Embryonic facial prominence (tissue), 1 donor: ENCODE measurements around the gene CHML.

ENCODE experiments used
- DNase-seq: peaks from one replicate; pipeline ENCODE4 v3.0.0-alpha.2; 2016; ENCODE audit errors: extremely low spot score

Gene CHML

GRCh38 chr1:241617426-241617825, 22.7 kb downstream of the CHML start:
- no peak for DNase-seq

- DNase-seq: no peak
These were observed 24.9 kb downstream of the CHML start for GRCh38 chr1:241615043-241615974.

- DNase-seq: no peak
These were observed 25.6 kb downstream of the CHML start for GRCh38 chr1:241614572-241614971.

DNA sequence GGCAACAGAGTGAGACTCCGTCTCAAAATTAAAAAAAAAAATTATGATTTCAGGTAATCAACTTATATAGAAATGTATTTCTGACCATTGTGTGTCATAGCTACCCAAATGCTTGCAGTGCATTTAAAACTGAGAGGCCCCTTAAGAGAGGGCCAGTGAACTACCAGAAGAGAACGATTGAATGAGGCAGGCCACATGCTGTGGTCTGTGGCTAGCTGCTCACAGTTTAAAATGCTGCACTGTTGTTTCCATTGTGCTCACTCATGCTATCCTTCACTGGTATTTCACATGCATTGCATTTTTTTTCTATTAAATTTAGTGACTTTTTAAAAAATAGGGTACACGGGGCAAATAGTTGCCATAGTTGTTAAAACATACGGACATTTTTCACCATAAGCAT, 26.0 kb downstream of the CHML start:
- DNase-seq: no peak

- no peak for DNase-seq
These were observed 27.4 kb downstream of the CHML start for GRCh38 chr1:241612533-241613477.

DNA sequence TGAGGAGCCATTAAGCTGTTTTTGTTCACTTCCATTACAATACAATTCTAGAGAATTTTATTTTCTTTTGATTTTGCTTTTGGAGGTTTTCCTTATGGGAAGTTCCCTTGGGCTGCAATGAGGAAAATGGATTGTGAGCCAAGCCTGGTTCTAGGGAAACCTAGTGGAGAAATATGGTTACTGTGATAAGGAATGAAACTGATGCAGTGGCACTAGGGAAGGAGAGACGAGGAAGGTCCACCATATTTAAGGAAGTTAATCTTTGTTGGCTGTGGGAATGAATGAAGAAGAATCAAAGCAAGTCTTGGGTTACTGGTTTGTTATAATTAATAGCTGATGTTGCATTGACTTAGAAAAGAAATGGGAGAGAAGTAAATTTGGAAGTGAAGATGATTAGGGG, 28.4 kb downstream of the CHML start:
- no peak for DNase-seq

DNA sequence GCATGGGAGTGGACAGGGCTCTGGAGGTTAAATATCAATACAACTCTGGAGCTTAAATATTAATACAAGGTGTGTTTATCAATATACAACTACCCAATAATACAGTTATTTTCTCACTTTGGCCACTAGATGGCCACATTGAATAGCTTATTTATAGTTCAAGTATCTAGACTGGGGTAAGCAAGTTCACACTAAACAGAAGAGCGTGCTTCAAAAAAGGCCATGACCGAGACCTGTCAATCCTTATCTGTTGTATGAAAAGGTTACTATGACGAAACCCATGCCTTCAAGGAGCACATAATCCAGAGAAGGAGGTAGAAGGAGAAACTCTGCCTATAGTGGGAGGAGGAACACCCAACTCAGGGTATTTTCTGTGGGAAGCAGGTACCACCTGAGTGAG, 29.1 kb downstream of the CHML start:
- peak; percentile 31 for DNase-seq

GRCh38 chr1:241610056-241610815, 29.9 kb downstream of the CHML start:
- DNase-seq: no peak

DNA sequence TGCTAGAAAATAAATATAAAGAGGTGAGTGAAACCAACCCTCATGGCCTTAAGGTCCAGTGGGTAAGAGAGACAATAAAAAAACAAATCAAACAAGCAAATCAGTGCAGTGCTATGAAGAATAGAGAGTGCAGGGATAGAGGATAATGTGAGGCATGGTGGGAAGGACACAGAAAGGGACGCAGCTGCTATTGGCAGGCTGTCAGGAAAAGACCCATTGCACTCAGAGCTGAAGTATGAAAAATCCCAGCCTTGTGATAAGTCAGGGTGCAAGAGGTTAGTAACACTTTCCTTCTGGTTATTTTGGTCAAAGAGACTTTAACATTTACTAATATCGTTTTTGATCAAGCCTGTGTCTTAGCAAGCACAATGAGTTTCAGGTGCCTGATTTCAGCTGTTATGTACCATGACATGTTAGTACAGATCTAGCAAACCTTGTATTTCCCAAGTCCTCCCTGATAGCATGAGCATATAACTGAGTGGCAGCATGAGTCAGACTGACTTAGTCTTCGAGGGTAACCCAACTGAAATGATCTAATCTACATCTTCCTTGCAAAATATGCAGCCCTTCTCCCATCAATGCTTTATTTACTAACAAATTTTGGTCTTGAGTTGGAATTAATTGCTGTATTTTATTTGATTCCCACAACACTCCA, 31.7 kb downstream of the CHML start:
- DNase-seq: no peak

DNA sequence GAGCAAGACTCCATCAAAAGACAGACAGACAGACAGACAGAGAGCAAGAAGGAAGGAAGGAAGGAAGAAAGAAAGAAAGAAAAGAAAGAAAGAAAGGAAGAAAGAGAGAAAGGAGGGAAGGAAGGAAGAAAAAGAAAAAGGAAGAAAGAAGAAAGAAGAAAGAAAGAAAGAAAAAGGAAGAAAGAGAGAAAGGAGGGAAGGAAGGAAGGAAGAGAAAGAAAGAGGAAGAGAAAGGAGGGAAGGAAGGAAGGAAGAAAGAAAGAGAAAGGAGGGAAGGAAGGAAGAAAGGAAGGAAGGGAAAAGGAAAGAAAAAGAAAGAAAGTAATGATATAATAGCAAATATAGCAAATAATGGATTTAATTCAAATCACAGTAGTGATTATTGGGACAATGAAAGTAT, 32.7 kb downstream of the CHML start:
- DNase-seq: no peak

GRCh38 chr1:241606544-241606943, 33.6 kb downstream of the CHML start:
- DNase-seq: no peak

GRCh38 chr1:241605146-241605805, 34.9 kb downstream of the CHML start:
- DNase-seq: no peak

- DNase-seq: no peak
These were observed 36.4 kb downstream of the CHML start for GRCh38 chr1:241603731-241604245.

GRCh38 chr1:241600496-241600901, 39.7 kb downstream of the CHML start:
- no peak for DNase-seq

GRCh38 chr1:241598249-241598648, 41.9 kb downstream of the CHML start:
- DNase-seq: no peak

- DNase-seq: no peak
These were observed 43.5 kb downstream of the CHML start for GRCh38 chr1:241596633-241597032.

DNA sequence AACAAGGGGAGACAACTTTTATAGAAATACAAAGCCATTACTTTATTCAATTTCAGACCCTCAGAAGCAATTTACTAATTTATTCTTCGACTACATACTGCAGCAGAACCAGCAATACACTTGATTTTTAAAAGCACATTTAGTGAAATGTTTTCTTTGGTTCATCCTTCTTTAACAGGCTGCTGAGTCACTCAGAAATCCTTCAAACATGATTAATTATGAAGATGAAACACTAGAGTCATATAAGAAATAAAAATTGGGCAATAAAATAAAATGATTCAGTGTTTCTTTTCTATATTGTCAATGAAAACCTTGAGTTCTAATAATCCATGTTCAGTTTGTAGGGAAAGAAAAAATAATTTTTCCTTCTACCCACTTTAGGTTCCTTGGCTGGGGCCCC, 47.0 kb downstream of the CHML start:
- no peak for DNase-seq

GRCh38 chr1:241592273-241592958, 47.8 kb downstream of the CHML start:
- no peak for DNase-seq

- DNase-seq: no peak
These were observed 48.4 kb downstream of the CHML start for GRCh38 chr1:241591736-241592135.

DNA sequence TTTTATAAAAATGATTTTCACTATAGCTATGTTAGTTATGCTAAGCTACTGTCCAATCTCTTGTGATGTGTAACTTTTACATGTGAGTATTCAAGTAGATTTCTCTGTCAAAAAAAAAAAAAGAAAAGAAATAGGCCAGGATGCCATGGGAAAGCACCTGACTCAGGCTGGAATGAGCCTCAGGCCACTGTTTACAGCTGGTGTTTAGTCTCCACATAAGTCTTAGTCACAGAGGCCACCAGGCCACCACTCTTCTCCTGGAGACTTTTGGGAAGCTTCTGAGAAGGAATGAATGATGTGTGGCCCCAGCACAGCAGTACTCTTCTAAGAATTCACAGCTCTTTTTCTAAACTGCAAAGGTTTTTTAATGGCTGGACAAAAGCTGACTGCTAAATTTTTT, 48.9 kb downstream of the CHML start:
- no peak for DNase-seq
